B cell (primary cell): ENCODE results near the gene DFFB.

Experiments
- EZH2 ChIP-seq: IDR thresholded peaks from 2 replicates; pipeline ENCODE4 v1.6.1; 2012; ENCODE audit warnings: borderline replicate concordance, low read depth, mild to moderate bottlenecking, moderate library complexity, low read length; ENCODE audit not compliant: insufficient read depth, poor library complexity, severe bottlenecking
- TF ChIP-seq, protein P1 (sequence below): fragments of 200-600 bp; IDR thresholded peaks from one replicate; pipeline ENCODE4 v1.8.0; 2022; ENCODE audit warnings: antibody characterized with exemption, mild to moderate bottlenecking

DNA sequence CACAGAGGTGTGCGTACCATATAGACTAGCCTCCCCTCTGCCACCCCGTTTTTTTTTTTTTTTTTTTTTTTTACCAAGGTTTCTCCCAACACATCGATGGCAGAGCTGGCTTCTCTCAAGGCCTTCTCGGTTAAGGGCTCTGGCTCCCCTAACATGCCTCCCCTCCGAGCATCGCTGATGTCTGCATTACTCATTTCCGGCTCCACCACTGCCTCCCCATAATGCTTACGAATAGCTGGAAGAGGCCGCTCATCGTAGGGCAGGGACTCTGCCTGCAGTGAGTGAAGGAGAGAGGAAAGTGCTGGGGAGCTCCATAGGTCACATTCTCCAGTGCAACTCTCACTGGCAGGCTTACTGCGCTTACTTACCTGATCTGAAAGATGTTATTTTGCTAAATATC is 20.9 kb upstream of the DFFB start:
- TF ChIP-seq, protein P1, sequence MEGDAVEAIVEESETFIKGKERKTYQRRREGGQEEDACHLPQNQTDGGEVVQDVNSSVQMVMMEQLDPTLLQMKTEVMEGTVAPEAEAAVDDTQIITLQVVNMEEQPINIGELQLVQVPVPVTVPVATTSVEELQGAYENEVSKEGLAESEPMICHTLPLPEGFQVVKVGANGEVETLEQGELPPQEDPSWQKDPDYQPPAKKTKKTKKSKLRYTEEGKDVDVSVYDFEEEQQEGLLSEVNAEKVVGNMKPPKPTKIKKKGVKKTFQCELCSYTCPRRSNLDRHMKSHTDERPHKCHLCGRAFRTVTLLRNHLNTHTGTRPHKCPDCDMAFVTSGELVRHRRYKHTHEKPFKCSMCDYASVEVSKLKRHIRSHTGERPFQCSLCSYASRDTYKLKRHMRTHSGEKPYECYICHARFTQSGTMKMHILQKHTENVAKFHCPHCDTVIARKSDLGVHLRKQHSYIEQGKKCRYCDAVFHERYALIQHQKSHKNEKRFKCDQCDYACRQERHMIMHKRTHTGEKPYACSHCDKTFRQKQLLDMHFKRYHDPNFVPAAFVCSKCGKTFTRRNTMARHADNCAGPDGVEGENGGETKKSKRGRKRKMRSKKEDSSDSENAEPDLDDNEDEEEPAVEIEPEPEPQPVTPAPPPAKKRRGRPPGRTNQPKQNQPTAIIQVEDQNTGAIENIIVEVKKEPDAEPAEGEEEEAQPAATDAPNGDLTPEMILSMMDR = no peak
- no peak for TF ChIP-seq EZH2
